PC-3 (cell line): ENCODE measurements around the gene SRGAP2B.
"Not testable (repeated sequence)": the region's sequence is repeated elsewhere in the genome, so short reads cannot be mapped to it uniquely, and the experiment has no call there.

Experiments used
- EZH2 ChIP-seq: fragments of 300-600 bp; sonication (generic); IDR thresholded peaks from one replicate; pipeline ENCODE4 v1.6.1; 2017; ENCODE audit warnings: antibody characterized with exemption, mild to moderate bottlenecking, low read length; ENCODE audit not compliant: unreplicated experiment
- EZH2phosphoT487 ChIP-seq: fragments of 300-600 bp; sonication (generic); IDR thresholded peaks from 2 replicates; pipeline ENCODE4 v1.6.1; 2018; ENCODE audit warnings: mild to moderate bottlenecking, antibody characterized with exemption, low read length, borderline replicate concordance
- TF ChIP-seq, protein P1 (sequence below): fragments of 300-600 bp; sonication (generic); conservative IDR thresholded peaks from 2 replicates; pipeline ENCODE4 v1.5.1; 2017; ENCODE audit warnings: antibody characterized with exemption, low read depth, mild to moderate bottlenecking, low read length

DNA sequence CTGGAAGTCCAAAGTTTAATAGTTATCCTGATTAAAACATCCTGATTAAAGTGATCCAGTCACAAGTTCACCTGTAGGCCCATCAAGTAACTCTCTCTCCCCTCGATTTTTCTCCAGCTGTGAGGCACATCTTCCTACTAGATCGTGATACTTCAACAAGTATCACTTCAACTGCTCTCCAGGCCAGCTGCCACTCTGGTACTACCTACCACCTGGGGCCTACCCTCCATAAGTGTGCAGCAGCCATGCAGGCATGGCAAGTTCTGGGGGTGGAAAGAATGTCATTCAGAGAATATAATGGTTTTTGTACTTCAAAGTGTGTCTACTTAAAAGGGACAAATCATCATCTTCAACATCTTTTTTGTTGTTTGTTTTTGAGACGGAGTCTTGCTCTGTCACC lies 14.9 kb downstream of the SRGAP2B start:
- TF ChIP-seq, protein P1, sequence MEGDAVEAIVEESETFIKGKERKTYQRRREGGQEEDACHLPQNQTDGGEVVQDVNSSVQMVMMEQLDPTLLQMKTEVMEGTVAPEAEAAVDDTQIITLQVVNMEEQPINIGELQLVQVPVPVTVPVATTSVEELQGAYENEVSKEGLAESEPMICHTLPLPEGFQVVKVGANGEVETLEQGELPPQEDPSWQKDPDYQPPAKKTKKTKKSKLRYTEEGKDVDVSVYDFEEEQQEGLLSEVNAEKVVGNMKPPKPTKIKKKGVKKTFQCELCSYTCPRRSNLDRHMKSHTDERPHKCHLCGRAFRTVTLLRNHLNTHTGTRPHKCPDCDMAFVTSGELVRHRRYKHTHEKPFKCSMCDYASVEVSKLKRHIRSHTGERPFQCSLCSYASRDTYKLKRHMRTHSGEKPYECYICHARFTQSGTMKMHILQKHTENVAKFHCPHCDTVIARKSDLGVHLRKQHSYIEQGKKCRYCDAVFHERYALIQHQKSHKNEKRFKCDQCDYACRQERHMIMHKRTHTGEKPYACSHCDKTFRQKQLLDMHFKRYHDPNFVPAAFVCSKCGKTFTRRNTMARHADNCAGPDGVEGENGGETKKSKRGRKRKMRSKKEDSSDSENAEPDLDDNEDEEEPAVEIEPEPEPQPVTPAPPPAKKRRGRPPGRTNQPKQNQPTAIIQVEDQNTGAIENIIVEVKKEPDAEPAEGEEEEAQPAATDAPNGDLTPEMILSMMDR: not testable (repeated sequence)
- TF ChIP-seq EZH2, EZH2phosphoT487: not testable (repeated sequence)
